CD4-positive, alpha-beta T cell (primary cell): Measurements from ENCODE around the gene IL2RA. TPM values are rescaled to one million over a fixed set of nuclear protein-coding genes. Genes with fewer than 3 reads are reported as not detected.
"Not testable (repeated sequence)": the region's sequence is repeated elsewhere in the genome, so short reads cannot be mapped to it uniquely, and the experiment has no call there.

Experiments used
- ATAC-seq: fragments of 200-7000 bp; cut with Tn5 transposase; one replicate; pipeline ENCODE4 v1.10.0; 2022; ENCODE audit warnings: mild to moderate bottlenecking; ENCODE audit not compliant: poor library complexity
- CTCF ChIA-PET: fragments of 350-600 bp; sonication (Branson Sonifier 250); formaldehyde crosslinking; loops from one replicate; lab custom pipeline; 2021; ENCODE audit warnings: antibody characterized with exemption, inconsistent platforms; lab: Charles Lee
- POLR2A ChIA-PET: fragments of 350-600 bp; sonication (Branson Sonifier 250); formaldehyde crosslinking; loops from one replicate; lab custom pipeline; 2021; ENCODE audit warnings: antibody characterized with exemption, inconsistent platforms; lab: Charles Lee
- DNase-seq, 14 experiments: peaks; one replicate each; pipeline ENCODE4 v3.0.0-alpha.2; 2013 to 2020; ENCODE audit warnings: mixed read lengths in 2 of 14
- H3K27ac ChIP-seq, 2 donors: one replicate each; pipeline versions ENCODE4 v1.5.1 to v1.7.0; 2013; ENCODE audit warnings: low read length in 2 of 2, low read depth in 1 of 2, mild to moderate bottlenecking in 1 of 2
- H3K27me3 ChIP-seq, 2 experiments: 1 replicate in 1 of 2; 2 replicates in 1 of 2; pipeline versions ENCODE4 v1.6.1 to v1.7.0; 2013; ENCODE audit warnings: low read length in 2 of 2, control low read depth in 1 of 2, mild to moderate bottlenecking in 1 of 2, moderate library complexity in 1 of 2; ENCODE audit not compliant: insufficient read depth in 2 of 2, control insufficient read depth in 1 of 2
- H3K36me3 ChIP-seq: one replicate; pipeline ENCODE4 v1.6.1; 2013; ENCODE audit warnings: low read length, control low read depth; ENCODE audit not compliant: insufficient read depth
- H3K4me1 ChIP-seq: one replicate; pipeline ENCODE4 v1.6.1; 2013; ENCODE audit warnings: low read length, control low read depth; ENCODE audit not compliant: insufficient read depth
- H3K4me3 ChIP-seq: one replicate; pipeline ENCODE4 v1.5.1; 2013; ENCODE audit warnings: mild to moderate bottlenecking, low read length, moderate library complexity
- H3K9me3 ChIP-seq, 2 experiments: 1 replicate in 1 of 2; 2 replicates in 1 of 2; pipeline versions ENCODE4 v1.6.1 to v1.7.0; 2013; ENCODE audit warnings: low read length in 2 of 2, mild to moderate bottlenecking in 2 of 2, control low read depth in 1 of 2, moderate library complexity in 1 of 2; ENCODE audit not compliant: control insufficient read depth in 1 of 2, insufficient read depth in 1 of 2
- H3K27ac Mint-ChIP-seq: one replicate; pipeline ENCODE4 v1.8.0; 2020; ENCODE audit warnings: mixed read lengths
- H3K27me3 Mint-ChIP-seq: one replicate; pipeline ENCODE4 v1.8.0; 2021; ENCODE audit warnings: mixed read lengths
- H3K36me3 Mint-ChIP-seq: one replicate; pipeline ENCODE4 v1.8.0; 2021; ENCODE audit warnings: low read depth, mixed read lengths
- H3K4me1 Mint-ChIP-seq: one replicate; pipeline ENCODE4 v1.8.0; 2021; ENCODE audit warnings: low read depth, mixed read lengths
- H3K4me3 Mint-ChIP-seq: one replicate; pipeline ENCODE4 v1.8.0; 2020; ENCODE audit warnings: mild to moderate bottlenecking, mixed read lengths
- H3K9me3 Mint-ChIP-seq: one replicate; pipeline ENCODE4 v1.8.0; 2020; ENCODE audit warnings: mixed read lengths
- intact Hi-C, 2 experiments: fragments of 100-400 bp; cut with DNase I in 1 of 2; cut with micrococcal nuclease in 1 of 2; formaldehyde crosslinking; loops; one replicate each; pipeline versions ENCODE4 v1.15.1 to v1.9.0; 2023 to 2025; cut with DNase I, micrococcal nuclease
- total RNA-seq, 174 experiments: library from RNA in 2 of 174; stranded (reverse) in 2 of 174; gene quantifications; one replicate each; pipeline ENCODE4 v1.2.3 and lab custom pipeline; 2021 to 2026
- TF ChIP-seq, protein P1 (sequence below): fragments of 200-600 bp; IDR thresholded peaks from one replicate; pipeline ENCODE4 v1.8.0; 2022; ENCODE audit warnings: antibody characterized with exemption, mild to moderate bottlenecking

IL2RA gene
- total RNA-seq, 2 experiments from 2014 or later, result 4.9 to 5.4 TPM

DNA sequence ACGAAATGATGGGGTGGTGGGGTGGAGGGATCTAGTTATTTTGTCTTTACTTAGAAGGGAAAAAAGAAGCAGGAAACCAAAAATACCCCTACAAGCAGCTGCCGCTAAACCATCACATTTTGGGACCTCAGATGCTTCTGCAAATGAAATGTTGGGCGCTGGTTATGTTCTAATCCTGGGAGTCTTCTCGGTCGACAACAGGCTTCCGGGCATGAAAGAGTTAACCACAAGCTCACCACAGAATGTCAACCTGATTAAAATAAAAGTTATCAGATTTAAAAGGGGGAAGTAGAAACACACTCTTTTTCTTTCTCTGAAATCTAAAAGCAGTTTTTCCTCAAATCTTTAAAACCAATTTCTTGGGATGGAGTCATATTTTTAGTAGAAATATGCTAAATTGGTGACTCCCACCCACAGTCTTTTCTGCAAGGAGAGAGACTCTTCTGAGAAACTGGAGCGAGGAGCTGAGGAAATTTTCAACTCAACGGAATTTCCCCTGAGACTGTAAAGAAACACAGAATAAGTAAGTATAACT lies 16.8 kb downstream of the IL2RA start:
- Mint-ChIP-seq H3K27ac (peak overlapping the region; percentile 77), H3K9me3 (no peaks in the 10 kb centered on the region), H3K27me3 (no peaks in the 10 kb centered on the region), H3K36me3 (no peaks in the 10 kb centered on the region), H3K4me1 (peaks cover 78% of the 10 kb centered on the region), H3K4me3 (peak overlapping the region; percentile 74)
- H3K4me1 ChIP-seq, result peaks cover 63% of the 10 kb centered on the region
- H3K36me3 ChIP-seq, result peaks cover 6% of the 10 kb centered on the region
- ChIA-PET POLR2A (interaction anchor here (0.5 to 1.5 kb wide), 4 partner anchors 9 to 200 kb away, joined by 3 to 4 read pairs (median 4); partner anchors contain the start of genes ANKRD16 and FBH1), CTCF (interaction anchor here (1.0 to 1.3 kb wide), 2 partner anchors 31 to 41 kb away, joined by 3 read pairs; no protein-coding TSS in a partner anchor)
- no peaks in the 10 kb centered on the region for H3K9me3 ChIP-seq
- ATAC-seq (no peak), DNase-seq (peak in 4 of 14 experiments; percentile 18 to 56 (median 50))
- no peak overlapping the region for H3K27ac ChIP-seq
- H3K27me3 ChIP-seq, result no peaks in the 10 kb centered on the region
- H3K4me3 ChIP-seq, result peak overlapping the region; percentile 25
- TF ChIP-seq, protein P1, sequence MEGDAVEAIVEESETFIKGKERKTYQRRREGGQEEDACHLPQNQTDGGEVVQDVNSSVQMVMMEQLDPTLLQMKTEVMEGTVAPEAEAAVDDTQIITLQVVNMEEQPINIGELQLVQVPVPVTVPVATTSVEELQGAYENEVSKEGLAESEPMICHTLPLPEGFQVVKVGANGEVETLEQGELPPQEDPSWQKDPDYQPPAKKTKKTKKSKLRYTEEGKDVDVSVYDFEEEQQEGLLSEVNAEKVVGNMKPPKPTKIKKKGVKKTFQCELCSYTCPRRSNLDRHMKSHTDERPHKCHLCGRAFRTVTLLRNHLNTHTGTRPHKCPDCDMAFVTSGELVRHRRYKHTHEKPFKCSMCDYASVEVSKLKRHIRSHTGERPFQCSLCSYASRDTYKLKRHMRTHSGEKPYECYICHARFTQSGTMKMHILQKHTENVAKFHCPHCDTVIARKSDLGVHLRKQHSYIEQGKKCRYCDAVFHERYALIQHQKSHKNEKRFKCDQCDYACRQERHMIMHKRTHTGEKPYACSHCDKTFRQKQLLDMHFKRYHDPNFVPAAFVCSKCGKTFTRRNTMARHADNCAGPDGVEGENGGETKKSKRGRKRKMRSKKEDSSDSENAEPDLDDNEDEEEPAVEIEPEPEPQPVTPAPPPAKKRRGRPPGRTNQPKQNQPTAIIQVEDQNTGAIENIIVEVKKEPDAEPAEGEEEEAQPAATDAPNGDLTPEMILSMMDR, result no peak
- intact Hi-C loops, result loop anchor here in 1 of 2 experiments (5.0 kb wide), 1 partner anchor 68 kb away; the partner anchor contains the start of gene IL15RA

DNA sequence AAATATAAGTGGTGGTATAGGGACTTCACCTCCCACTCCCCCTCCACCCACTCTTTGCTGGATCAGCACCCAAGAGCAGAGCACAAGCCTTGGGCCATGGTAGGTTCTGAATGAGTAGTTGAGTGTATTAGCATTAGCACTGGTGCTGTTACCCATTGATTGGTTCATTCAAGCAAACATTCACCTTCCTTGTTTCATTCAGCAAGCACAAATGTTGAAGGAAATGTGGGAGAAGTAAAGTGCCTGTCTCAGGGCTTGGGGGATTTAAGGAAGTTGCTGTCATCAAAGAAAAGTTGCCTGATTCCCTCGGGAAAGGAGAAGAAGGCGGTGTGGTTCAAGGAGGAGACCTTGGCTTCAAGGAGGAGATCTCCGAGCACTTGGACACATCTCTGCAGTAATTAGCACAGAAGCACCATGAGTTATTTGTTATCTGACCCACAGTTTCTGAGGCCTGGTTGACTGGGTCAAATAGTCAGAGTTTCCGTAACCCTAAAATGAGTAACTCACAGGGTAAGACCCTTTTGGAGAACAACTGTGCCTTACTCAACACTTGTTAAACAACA lies 17.3 kb downstream of the IL2RA start:
- Histone ChIP-seq H3K27me3 (no peaks in the 10 kb centered on the region), H3K4me1 (peaks cover 58% of the 10 kb centered on the region), H3K9me3 (no peaks in the 10 kb centered on the region), H3K27ac (peak overlapping the region in 1 of 2 donors; percentile 26), H3K36me3 (peaks cover 6% of the 10 kb centered on the region), H3K4me3 (peak overlapping the region; percentile 25)
- ATAC-seq (no peak), DNase-seq (peak in 1 of 14 experiments; percentile 15)
- Mint-ChIP-seq H3K9me3 (no peaks in the 10 kb centered on the region), H3K4me3 (peak overlapping the region; percentile 74), H3K4me1 (peaks cover 78% of the 10 kb centered on the region), H3K27ac (peak overlapping the region; percentile 77), H3K36me3 (no peaks in the 10 kb centered on the region), H3K27me3 (no peaks in the 10 kb centered on the region)
- TF ChIP-seq, protein P1, result no peak
- intact Hi-C loops, result loop anchor here in 1 of 2 experiments (5.0 kb wide), 1 partner anchor 68 kb away; the partner anchor contains the start of gene IL15RA
- CTCF ChIA-PET, result interaction anchor here (1.3 kb wide), 1 partner anchor 42 kb away, joined by 3 read pairs; no protein-coding TSS in a partner anchor
- POLR2A ChIA-PET, result interaction anchor here (1.0 to 1.5 kb wide), 6 partner anchors 9 to 155 kb away, joined by 3 to 4 read pairs (median 4); partner anchors contain the start of genes ANKRD16 and FBH1

DNA sequence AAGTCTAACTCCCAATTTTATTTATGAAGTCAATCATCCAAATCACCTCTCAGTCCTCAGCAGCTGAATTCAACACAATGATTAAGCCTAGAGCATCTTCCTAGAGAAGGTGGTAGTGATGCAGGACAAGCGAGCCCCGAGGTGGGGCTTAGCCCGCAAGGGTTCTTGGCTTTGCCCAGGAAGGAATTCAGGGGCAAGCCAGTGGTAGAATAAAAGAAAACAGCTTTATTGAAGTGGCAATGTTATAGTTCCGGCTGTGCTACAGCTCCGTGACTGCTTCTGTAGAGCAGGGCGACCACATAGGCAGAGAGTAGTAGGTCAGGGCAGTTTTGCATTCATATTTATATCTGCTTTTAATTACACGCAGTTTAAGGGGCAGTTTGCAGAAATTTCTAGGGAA lies 18.1 kb downstream of the IL2RA start:
- DNase-seq, result peak in 1 of 14 experiments; percentile 17
- no peak overlapping the region for H3K4me3 ChIP-seq
- no peaks in the 10 kb centered on the region for H3K9me3 Mint-ChIP-seq
- H3K27me3 Mint-ChIP-seq, result no peaks in the 10 kb centered on the region
- peaks cover 6% of the 10 kb centered on the region for H3K36me3 ChIP-seq
- peaks cover 56% of the 10 kb centered on the region for H3K4me1 ChIP-seq
- H3K27ac Mint-ChIP-seq, result peak overlapping the region; percentile 77
- H3K4me3 Mint-ChIP-seq, result peak overlapping the region; percentile 83
- no peaks in the 10 kb centered on the region for H3K27me3 ChIP-seq
- peaks cover 79% of the 10 kb centered on the region for H3K4me1 Mint-ChIP-seq
- peak; percentile 46 for ATAC-seq
- TF ChIP-seq, protein P1, result no peak
- intact Hi-C loops, result no loop called here
- H3K27ac ChIP-seq, result no peak overlapping the region
- POLR2A ChIA-PET, result interaction anchor here (1.0 to 1.4 kb wide), 4 partner anchors 9 to 42 kb away, joined by 3 to 4 read pairs (median 4); no protein-coding TSS in a partner anchor
- CTCF ChIA-PET, result interaction anchor here (1.5 kb wide), 1 partner anchor 30 kb away, joined by 7 read pairs; no protein-coding TSS in a partner anchor
- H3K36me3 Mint-ChIP-seq, result no peaks in the 10 kb centered on the region
- H3K9me3 ChIP-seq, result no peaks in the 10 kb centered on the region

DNA sequence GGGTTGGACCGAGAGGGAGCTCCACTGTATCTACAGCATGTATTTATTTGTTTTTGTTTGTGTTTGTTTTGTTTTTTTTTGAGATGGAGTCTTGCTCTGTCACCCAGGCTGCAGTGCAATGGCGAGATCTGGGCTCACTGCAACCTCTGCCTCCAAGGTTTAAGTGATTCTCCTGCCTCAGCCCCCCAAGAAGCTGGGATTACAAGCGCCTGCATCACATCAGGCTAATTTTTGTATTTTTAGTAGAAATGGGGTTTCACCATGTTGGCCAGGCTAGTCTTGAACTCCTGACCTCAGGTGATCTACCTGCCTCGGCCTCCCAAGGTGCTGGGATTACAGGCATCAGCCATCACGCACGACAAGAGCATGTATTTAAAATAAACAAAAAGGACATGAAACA lies 18.8 kb downstream of the IL2RA start:
- H3K27me3 Mint-ChIP-seq, H3K27me3 ChIP-seq, H3K9me3 ChIP-seq, ATAC-seq, intact Hi-C loops, H3K4me3 Mint-ChIP-seq, DNase-seq, H3K36me3 Mint-ChIP-seq, H3K36me3 ChIP-seq, H3K27ac Mint-ChIP-seq, H3K9me3 Mint-ChIP-seq, H3K4me3 ChIP-seq, H3K27ac ChIP-seq: not testable (repeated sequence)
- CTCF ChIA-PET, result interaction anchor here (1.5 kb wide), 1 partner anchor 29 kb away, joined by 7 read pairs; no protein-coding TSS in a partner anchor
- H3K4me1 Mint-ChIP-seq, result peaks cover 80% of the 10 kb centered on the region
- POLR2A ChIA-PET, result interaction anchor here (1.0 to 1.4 kb wide), 3 partner anchors 10 to 43 kb away, joined by 3 to 4 read pairs (median 4); no protein-coding TSS in a partner anchor
- H3K4me1 ChIP-seq, result peaks cover 51% of the 10 kb centered on the region
